ENCODE data around the gene C12orf75. TPM values are rescaled to one million over a fixed set of nuclear protein-coding genes. Genes with fewer than 3 reads are reported as not detected.

C12orf75 gene
- total RNA-seq, 1 donor from 2014 or later, result 40.4 TPM

GRCh38 chr12:105288311-105288996 lies 42.0 kb upstream of the C12orf75 start:
- Mint-ChIP-seq H3K27ac (ENCODE audit: unreplicated experiment) (no peak overlapping the region), H3K4me3 (no peak overlapping the region), H3K4me1 (no peaks in the 10 kb centered on the region), H3K36me3 (ENCODE audit: low read depth) (no peaks in the 10 kb centered on the region), H3K27me3 (ENCODE audit: low read depth) (peaks cover 12% of the 10 kb centered on the region), H3K9me3 (no peaks in the 10 kb centered on the region)
- no peak for DNase-seq (ENCODE audit: low read depth, low spot score)
- TF ChIP-seq, protein P1, sequence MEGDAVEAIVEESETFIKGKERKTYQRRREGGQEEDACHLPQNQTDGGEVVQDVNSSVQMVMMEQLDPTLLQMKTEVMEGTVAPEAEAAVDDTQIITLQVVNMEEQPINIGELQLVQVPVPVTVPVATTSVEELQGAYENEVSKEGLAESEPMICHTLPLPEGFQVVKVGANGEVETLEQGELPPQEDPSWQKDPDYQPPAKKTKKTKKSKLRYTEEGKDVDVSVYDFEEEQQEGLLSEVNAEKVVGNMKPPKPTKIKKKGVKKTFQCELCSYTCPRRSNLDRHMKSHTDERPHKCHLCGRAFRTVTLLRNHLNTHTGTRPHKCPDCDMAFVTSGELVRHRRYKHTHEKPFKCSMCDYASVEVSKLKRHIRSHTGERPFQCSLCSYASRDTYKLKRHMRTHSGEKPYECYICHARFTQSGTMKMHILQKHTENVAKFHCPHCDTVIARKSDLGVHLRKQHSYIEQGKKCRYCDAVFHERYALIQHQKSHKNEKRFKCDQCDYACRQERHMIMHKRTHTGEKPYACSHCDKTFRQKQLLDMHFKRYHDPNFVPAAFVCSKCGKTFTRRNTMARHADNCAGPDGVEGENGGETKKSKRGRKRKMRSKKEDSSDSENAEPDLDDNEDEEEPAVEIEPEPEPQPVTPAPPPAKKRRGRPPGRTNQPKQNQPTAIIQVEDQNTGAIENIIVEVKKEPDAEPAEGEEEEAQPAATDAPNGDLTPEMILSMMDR (conservative IDR thresholded peaks at IDR 0.05), result no peak

GRCh38 chr12:105289114-105289904 lies 41.2 kb upstream of the C12orf75 start:
- Mint-ChIP-seq H3K27ac (ENCODE audit: unreplicated experiment) (no peak overlapping the region), H3K36me3 (ENCODE audit: low read depth) (no peaks in the 10 kb centered on the region), H3K9me3 (no peaks in the 10 kb centered on the region), H3K4me3 (no peak overlapping the region), H3K4me1 (no peaks in the 10 kb centered on the region), H3K27me3 (ENCODE audit: low read depth) (peaks cover 5% of the 10 kb centered on the region)
- TF ChIP-seq, protein P1 (conservative IDR thresholded peaks at IDR 0.05), result no peak
- no peak for DNase-seq (ENCODE audit: low read depth, low spot score)

GRCh38 chr12:105291531-105291930 lies 39.0 kb upstream of the C12orf75 start:
- no peaks in the 10 kb centered on the region for H3K36me3 Mint-ChIP-seq (ENCODE audit: low read depth)
- H3K27me3 Mint-ChIP-seq (ENCODE audit: low read depth), result no peaks in the 10 kb centered on the region
- no peak overlapping the region for H3K4me3 Mint-ChIP-seq
- peaks cover 16% of the 10 kb centered on the region for H3K4me1 Mint-ChIP-seq
- no peak for DNase-seq (ENCODE audit: low read depth, low spot score)
- H3K9me3 Mint-ChIP-seq, result no peaks in the 10 kb centered on the region
- H3K27ac Mint-ChIP-seq (ENCODE audit: unreplicated experiment), result no peak overlapping the region
- TF ChIP-seq, protein P1 (conservative IDR thresholded peaks at IDR 0.05), result no peak

DNA sequence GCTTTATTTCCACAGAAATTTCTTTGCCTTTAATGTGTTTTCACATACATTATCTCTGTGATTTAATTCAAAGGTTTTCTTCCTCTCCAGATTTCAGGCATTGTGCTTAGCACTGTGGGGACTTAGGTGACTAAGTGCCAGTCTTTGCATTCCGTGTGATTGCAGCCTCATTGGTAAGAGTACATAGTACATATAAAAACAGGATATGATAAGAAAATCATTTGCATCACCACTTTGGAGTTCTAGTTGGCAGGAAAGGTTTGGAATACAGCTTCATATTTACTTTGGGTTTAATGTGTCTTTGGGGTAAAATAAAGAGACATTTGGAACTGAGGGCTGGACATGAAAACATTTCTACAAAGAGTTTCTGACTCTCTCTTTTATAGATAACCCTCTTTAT lies 37.8 kb upstream of the C12orf75 start:
- H3K36me3 Mint-ChIP-seq (ENCODE audit: low read depth), result peaks cover under 1% of the 10 kb centered on the region
- H3K4me1 Mint-ChIP-seq, result peaks cover 19% of the 10 kb centered on the region
- H3K27me3 Mint-ChIP-seq (ENCODE audit: low read depth), result no peaks in the 10 kb centered on the region
- H3K9me3 Mint-ChIP-seq, result no peaks in the 10 kb centered on the region
- no peak overlapping the region for H3K27ac Mint-ChIP-seq (ENCODE audit: unreplicated experiment)
- TF ChIP-seq, protein P1 (conservative IDR thresholded peaks at IDR 0.05), result no peak
- DNase-seq (ENCODE audit: low read depth, low spot score), result no peak
- H3K4me3 Mint-ChIP-seq, result no peak overlapping the region

DNA sequence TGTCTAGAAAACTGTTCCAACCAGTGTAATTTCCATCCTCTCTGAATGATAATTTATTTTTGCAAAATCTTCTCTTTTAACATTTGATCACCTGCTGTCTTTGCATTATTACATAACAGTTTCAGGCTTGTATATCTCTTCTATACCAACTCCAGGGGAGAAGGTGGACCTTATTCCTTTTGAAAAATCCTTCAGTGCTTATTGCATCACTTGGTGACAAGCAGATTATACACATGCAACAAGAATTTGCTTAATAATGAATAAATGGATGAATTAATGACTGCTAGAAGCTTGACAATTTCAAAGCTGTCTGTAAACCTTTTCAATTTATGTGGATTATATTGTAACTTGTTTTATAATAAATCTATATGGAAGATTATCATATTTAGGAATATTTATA lies 37.3 kb upstream of the C12orf75 start:
- Mint-ChIP-seq H3K36me3 (ENCODE audit: low read depth) (peaks cover 4% of the 10 kb centered on the region), H3K4me1 (peaks cover 23% of the 10 kb centered on the region), H3K27ac (ENCODE audit: unreplicated experiment) (no peak overlapping the region), H3K4me3 (no peak overlapping the region), H3K9me3 (peaks cover 3% of the 10 kb centered on the region), H3K27me3 (ENCODE audit: low read depth) (no peaks in the 10 kb centered on the region)
- TF ChIP-seq, protein P1 (conservative IDR thresholded peaks at IDR 0.05), result no peak
- no peak for DNase-seq (ENCODE audit: low read depth, low spot score)

Data from neural crest cell (in vitro differentiated cells).